ENCODE measurements around the gene WNT7B.

GRCh38 chr22:45897736-45898135, 79.2 kb downstream of the WNT7B start:
- TF ChIP-seq CTCF (IDR thresholded peaks at IDR 0.05; ENCODE audit: low read length): no peak
- no peak for TF ChIP-seq EZH2 (optimal IDR thresholded peaks at IDR 0.05; ENCODE audit: low read depth, low read length)

All from MM.1S (cell line).